Activated naive CD8-positive, alpha-beta T cell treated with anti-CD3 and anti-CD28 coated beads, Interleukin-2, amount 50 U/mL, for 16 hours (primary cell): ENCODE measurements around the gene ZDHHC7.
A peak's percentile ranks its signal among the peaks of the same experiment; 100 is the strongest.
"Not testable (repeated sequence)": the region's sequence is repeated elsewhere in the genome, so short reads cannot be mapped to it uniquely, and the experiment has no call there.

Source experiments
- DNase-seq: peaks from one replicate; pipeline ENCODE4 v3.0.0-alpha.2; 2020; ENCODE audit warnings: low read depth, low spot score

Gene ZDHHC7

GRCh38 chr16:85010931-85011845, at the start of gene ZDHHC7:
TSS of gene ZDHHC7 (minus strand) at chr16:85011535. CDS start at chr16:84990618, 20,917 bp downstream.
- DNase-seq = peak; percentile 57

- DNase-seq = no peak
Measured at GRCh38 chr16:85058909-85059308, 47.6 kb upstream of the ZDHHC7 start.

- DNase-seq = no peak
Measured at GRCh38 chr16:85057948-85058347, 46.6 kb upstream of the ZDHHC7 start.

- DNase-seq = no peak
Measured at GRCh38 chr16:85057212-85057889, 46.0 kb upstream of the ZDHHC7 start.

GRCh38 chr16:85056211-85056748, 44.9 kb upstream of the ZDHHC7 start:
- DNase-seq = no peak

- peak; percentile 1 for DNase-seq
Measured at GRCh38 chr16:85055493-85056210, 44.3 kb upstream of the ZDHHC7 start.

GRCh38 chr16:85054948-85055492, 43.7 kb upstream of the ZDHHC7 start:
- no peak for DNase-seq

GRCh38 chr16:85054321-85054720, 43.0 kb upstream of the ZDHHC7 start:
- not testable (repeated sequence) for DNase-seq

GRCh38 chr16:85052536-85052935, 41.2 kb upstream of the ZDHHC7 start:
- DNase-seq = no peak

GRCh38 chr16:85051683-85052082, 40.3 kb upstream of the ZDHHC7 start:
- DNase-seq = no peak

GRCh38 chr16:85051067-85051581, 39.8 kb upstream of the ZDHHC7 start:
- DNase-seq = no peak

- DNase-seq = no peak
Measured at GRCh38 chr16:85049706-85050305, 38.5 kb upstream of the ZDHHC7 start.

GRCh38 chr16:85048921-85049562, 37.7 kb upstream of the ZDHHC7 start:
- DNase-seq = no peak

- no peak for DNase-seq
Measured at GRCh38 chr16:85047867-85048455, 36.6 kb upstream of the ZDHHC7 start.

- no peak for DNase-seq
Measured at GRCh38 chr16:85046931-85047866, 35.9 kb upstream of the ZDHHC7 start.

- no peak for DNase-seq
Measured at GRCh38 chr16:85046472-85046916, 35.2 kb upstream of the ZDHHC7 start.

- DNase-seq = no peak
Measured at GRCh38 chr16:85045641-85046471, 34.5 kb upstream of the ZDHHC7 start.

GRCh38 chr16:85045077-85045476, 33.7 kb upstream of the ZDHHC7 start:
- DNase-seq = no peak
